H1 (cell line): Measurements from ENCODE around the gene RNF144A. TPM values are rescaled to one million over a fixed set of nuclear protein-coding genes. Genes with fewer than 3 reads are reported as not detected.

ENCODE experiments used
- CTCF ChIA-PET: fragments of 300-600 bp; sonication (Branson Sonifier 250); formaldehyde crosslinking; loops from one replicate; lab custom pipeline; 2021; ENCODE audit not compliant: partially characterized antibody; lab: Charles Lee
- POLR2A ChIA-PET: fragments of 300-600 bp; sonication (Branson Sonifier 250); formaldehyde crosslinking; loops from one replicate; lab custom pipeline; 2021; ENCODE audit warnings: inconsistent platforms; ENCODE audit not compliant: partially characterized antibody; lab: Charles Lee
- DNase-seq, 2 experiments: peaks; one replicate each; pipeline versions ENCODE4 v3.0.0 to v3.0.0-alpha.2; 2010 to 2022; ENCODE audit warnings: low spot score in 2 of 2, low read depth in 1 of 2, mixed read lengths in 1 of 2
- FAIRE-seq: peaks from 2 replicates; lab custom pipeline; 2011; peaks lifted over from hg19 to GRCh38; lab: Jason Lieb, UNC
- H2AFZ ChIP-seq: 2 replicates; pipeline ENCODE4 v1.8.1; 2012; ENCODE audit warnings: low read length, inconsistent platforms
- H2AK5ac ChIP-seq: 2 replicates; pipeline ENCODE4 v1.6.1; 2013; ENCODE audit warnings: low read depth, low read length
- H2BK120ac ChIP-seq: replicated peaks from 2 replicates; pipeline ENCODE3; 2013; ENCODE audit warnings: low read depth, low read length, inconsistent platforms
- H2BK12ac ChIP-seq: 2 replicates; pipeline ENCODE4 v1.6.1; 2013; ENCODE audit warnings: low read depth, low read length
- H2BK15ac ChIP-seq: 2 replicates; pipeline ENCODE4 v1.6.1; 2013; ENCODE audit warnings: low read length
- H2BK20ac ChIP-seq: 2 replicates; pipeline ENCODE4 v1.6.1; 2013; ENCODE audit warnings: low read length
- H2BK5ac ChIP-seq: 2 replicates; pipeline ENCODE4 v1.6.1; 2013; ENCODE audit warnings: low read depth, low read length
- H3K14ac ChIP-seq: 2 replicates; pipeline ENCODE4 v1.6.1; 2013; ENCODE audit warnings: inconsistent platforms; ENCODE audit not compliant: insufficient read length
- H3K18ac ChIP-seq: 2 replicates; pipeline ENCODE4 v1.6.1; 2013; ENCODE audit warnings: low read length; ENCODE audit errors: extremely low read depth
- H3K23ac ChIP-seq: 2 replicates; pipeline ENCODE4 v1.6.1; 2013; ENCODE audit warnings: inconsistent platforms; ENCODE audit not compliant: insufficient read length
- H3K23me2 ChIP-seq: 2 replicates; pipeline ENCODE4 v1.6.1; 2013; ENCODE audit warnings: low read depth, low read length
- H3K27ac ChIP-seq: 2 replicates; pipeline ENCODE4 v1.6.1; 2011; ENCODE audit warnings: low read depth, low read length, inconsistent platforms
- H3K27me3 ChIP-seq, 4 experiments: replicated peaks in 1 of 4; 1 replicate in 1 of 4; 2 replicates in 3 of 4; pipeline versions ENCODE4 v1.6.1 to v1.8.1; 2011 to 2013; ENCODE audit warnings: low read length in 3 of 4, mild to moderate bottlenecking in 3 of 4, inconsistent platforms in 2 of 4, mixed read lengths in 2 of 4, moderate library complexity in 1 of 4; ENCODE audit not compliant: control insufficient read depth in 3 of 4, insufficient read depth in 3 of 4; ENCODE audit errors: extremely low read depth in 1 of 4
- H3K36me3 ChIP-seq, 4 experiments: 2 replicates each; pipeline versions ENCODE4 v1.6.1 to v1.8.1; 2011 to 2013; ENCODE audit warnings: mild to moderate bottlenecking in 4 of 4, low read length in 3 of 4, moderate library complexity in 2 of 4, control low read depth in 1 of 4, inconsistent platforms in 1 of 4; ENCODE audit not compliant: insufficient read depth in 4 of 4, control insufficient read depth in 2 of 4
- H3K4ac ChIP-seq: replicated peaks from 2 replicates; pipeline ENCODE3; 2013; ENCODE audit warnings: low read length, low read depth, mixed read lengths, inconsistent platforms; ENCODE audit not compliant: insufficient read length
- H3K4me1 ChIP-seq, 4 experiments: replicated peaks in 1 of 4; 1 replicate in 1 of 4; 2 replicates in 3 of 4; pipeline versions ENCODE4 v1.6.1 to v1.8.1; 2011 to 2013; ENCODE audit warnings: low read length in 3 of 4, inconsistent platforms in 2 of 4, mixed read lengths in 1 of 4; ENCODE audit not compliant: insufficient read depth in 4 of 4, control insufficient read depth in 3 of 4
- H3K4me2 ChIP-seq, 2 experiments: 2 replicates each; pipeline versions ENCODE4 v1.6.1 to v1.8.1; 2011 to 2013; ENCODE audit warnings: low read depth in 2 of 2, low read length in 2 of 2, control low read depth in 1 of 2, inconsistent platforms in 1 of 2, mild to moderate bottlenecking in 1 of 2; ENCODE audit not compliant: insufficient read depth in 1 of 2
- H3K4me3 ChIP-seq, 4 experiments: fragments of 200-600, 300-600 bp in 1 of 4; sonication (generic), shearing (Covaris generic), sonication (Bioruptor Twin) in 1 of 4; 2 replicates each; pipeline versions ENCODE4 v1.5.1 to v1.8.1; 2011 to 2016; ENCODE audit warnings: low read length in 4 of 4, low read depth in 3 of 4, control low read depth in 2 of 4, inconsistent platforms in 2 of 4, mild to moderate bottlenecking in 2 of 4, mixed read lengths in 1 of 4, moderate library complexity in 1 of 4; ENCODE audit not compliant: insufficient read depth in 2 of 4; ENCODE audit errors: extremely low read depth in 1 of 4
- H3K56ac ChIP-seq: replicated peaks from 2 replicates; pipeline ENCODE3; 2013; ENCODE audit warnings: low read depth, mild to moderate bottlenecking, mixed read lengths, low read length, inconsistent platforms; ENCODE audit not compliant: insufficient read length
- H3K79me1 ChIP-seq: 2 replicates; pipeline ENCODE4 v1.6.1; 2013; ENCODE audit warnings: low read depth, low read length, control low read depth
- H3K79me2 ChIP-seq, 2 experiments: 2 replicates each; pipeline versions ENCODE4 v1.6.1 to v1.8.1; 2012 to 2013; ENCODE audit warnings: low read length in 2 of 2, mild to moderate bottlenecking in 2 of 2, inconsistent platforms in 1 of 2; ENCODE audit not compliant: insufficient read depth in 2 of 2, control insufficient read depth in 1 of 2
- H3K9ac ChIP-seq, 4 experiments: replicated peaks in 1 of 4; 1 replicate in 1 of 4; 2 replicates in 3 of 4; pipeline versions ENCODE4 v1.6.1 to v1.8.1; 2011 to 2013; ENCODE audit warnings: low read depth in 3 of 4, low read length in 3 of 4, control low read depth in 2 of 4, mild to moderate bottlenecking in 2 of 4, moderate library complexity in 2 of 4, inconsistent platforms in 1 of 4; ENCODE audit errors: extremely low read depth in 1 of 4
- H3K9me3 ChIP-seq, 2 experiments: 2 replicates each; pipeline versions ENCODE4 v1.6.1 to v1.8.1; 2012 to 2013; ENCODE audit warnings: mild to moderate bottlenecking in 2 of 2, moderate library complexity in 2 of 2, control low read depth in 1 of 2, inconsistent platforms in 1 of 2, low read depth in 1 of 2, low read length in 1 of 2, mixed read lengths in 1 of 2; ENCODE audit not compliant: insufficient read depth in 2 of 2
- H4K20me1 ChIP-seq, 2 experiments: replicated peaks in 1 of 2; 2 replicates each; pipeline versions ENCODE3 to v1.8.1; 2011 to 2013; ENCODE audit warnings: inconsistent platforms in 2 of 2, low read length in 2 of 2, mild to moderate bottlenecking in 1 of 2; ENCODE audit not compliant: insufficient read depth in 2 of 2, control insufficient read depth in 1 of 2
- H4K5ac ChIP-seq: 2 replicates; pipeline ENCODE4 v1.6.1; 2013; ENCODE audit warnings: low read length, low read depth, mixed read lengths, inconsistent platforms; ENCODE audit not compliant: insufficient read length
- H4K8ac ChIP-seq: 2 replicates; pipeline ENCODE4 v1.8.0; 2013; ENCODE audit warnings: mild to moderate bottlenecking, moderate library complexity, low read length, inconsistent platforms; ENCODE audit not compliant: insufficient read depth; ENCODE audit errors: extremely low read depth
- H4K91ac ChIP-seq: replicated peaks from 2 replicates; pipeline ENCODE3; 2013; ENCODE audit warnings: low read length, mixed read lengths, inconsistent platforms; ENCODE audit not compliant: insufficient read length
- KDM4A ChIP-seq: IDR thresholded peaks from one replicate; pipeline ENCODE4 v1.7.1; 2012; ENCODE audit warnings: low read depth, mild to moderate bottlenecking, moderate library complexity, low read length, inconsistent platforms; ENCODE audit not compliant: severe bottlenecking
- MAX ChIP-seq: IDR thresholded peaks from 2 replicates; pipeline ENCODE4 v1.6.1; 2012; ENCODE audit warnings: inconsistent platforms
- RBBP5 ChIP-seq: IDR thresholded peaks from 2 replicates; pipeline ENCODE4 v1.7.1; 2012; ENCODE audit warnings: low read depth, mild to moderate bottlenecking, inconsistent platforms, low read length, moderate library complexity, borderline replicate concordance
- SAP30 ChIP-seq: fragments of 300-600 bp; sonication (generic); IDR thresholded peaks from 2 replicates; pipeline ENCODE4 v1.7.1; 2012; ENCODE audit warnings: low read length, moderate library complexity, mild to moderate bottlenecking, inconsistent platforms; ENCODE audit not compliant: insufficient read depth, insufficient replicate concordance
- SRF ChIP-seq: IDR thresholded peaks from 2 replicates; pipeline ENCODE4 v1.6.1; 2011; ENCODE audit warnings: mild to moderate bottlenecking, low read depth, low read length, moderate library complexity
- TBP ChIP-seq: IDR thresholded peaks from 2 replicates; pipeline ENCODE4 v1.6.1; 2011; ENCODE audit warnings: low read depth, low read length, improper control_type of control experiment
- WGBS, 2 experiments: shearing (Covaris generic) in 1 of 2; methylation state at CpG; one replicate each; pipeline versions ENCODE4 v1.1.6 to v1.1.7; 2013 to 2015; ENCODE audit warnings: low lambda C conversion rate in 2 of 2, mixed read lengths in 2 of 2, inconsistent platforms in 1 of 2, low coverage in 1 of 2, missing lambda C conversion rate in 1 of 2; ENCODE audit not compliant: insufficient replicate concordance in 2 of 2, insufficient coverage in 1 of 2, insufficient read length in 1 of 2; ENCODE audit errors: extremely low coverage in 1 of 2, missing lambda C conversion rate in 1 of 2; 5-methylcytosine and 5-hydroxymethylcytosine counted together
- polyA plus RNA-seq, 7 experiments: library from polyadenylated mRNA; depleted of rRNA in 3 of 7; stranded (reverse) in 5 of 7; unstranded in 2 of 7; fragments of >200 nt in 5 of 7; fragments of 200-250 nt in 2 of 7; gene quantifications; 1 replicate in 5 of 7; 2 replicates in 1 of 7; 4 replicates in 1 of 7; pipeline versions ENCODE4 v1.2.1 to v1.2.3, GENCODE V29; 2011 to 2013; ENCODE audit warnings: missing spikeins in 2 of 7, mixed read lengths in 2 of 7
- total RNA-seq: library from RNA; stranded (reverse); fragmentation: NEBNext Ultra II Directional; extraction: Animal tissue kit (Norgen Biotek cat#: 25700); gene quantifications from 2 replicates; pipeline ENCODE4 v1.2.1, GENCODE V29; 2021

Gene RNF144A
- total and polyA plus RNA-seq, 2 of the 8 experiments (the other 6 are each of a cell fraction or from before 2014, with no cell fraction given), result 14.0 to 15.0 TPM

- H4K20me1 ChIP-seq, result peaks cover 3 to 4% of the 10 kb centered on the region in 2 experiments
- H4K8ac ChIP-seq, result no peak overlapping the region
- no peak overlapping the region for H3K14ac ChIP-seq
- no peak for TF ChIP-seq SRF
- no peak for TF ChIP-seq MAX
- TF ChIP-seq KDM4A, result no peak
- no peak for TF ChIP-seq TBP
- TF ChIP-seq RBBP5, result no peak
- no peak for TF ChIP-seq SAP30
- POLR2A ChIA-PET, result no interaction called here
- no peak overlapping the region for H2AK5ac ChIP-seq
- DNase-seq, result no peak
- no peak overlapping the region for H3K4ac ChIP-seq
- no peaks in the 10 kb centered on the region; a peak in 1 of 8 replicates for H3K36me3 ChIP-seq
- H3K79me1 ChIP-seq, result peaks cover 4% of the 10 kb centered on the region; the same call in 1 of the 2 replicates
- no peak overlapping the region for H3K9ac ChIP-seq
- H4K5ac ChIP-seq, result no peak overlapping the region
- no peak overlapping the region for H2AFZ ChIP-seq
- no peak overlapping the region for H3K4me3 ChIP-seq
- H2BK120ac ChIP-seq, result no peak overlapping the region
- no peak overlapping the region for H3K18ac ChIP-seq
- peaks cover 0 to 18% of the 10 kb centered on the region in 2 experiments; a peak in 2 of 4 replicates for H3K79me2 ChIP-seq
- H2BK15ac ChIP-seq, result no peak overlapping the region
- WGBS, 2 experiments, result 85% methylated on average over 7 of the region's 7 CpGs; no CpG with 5 or more reads in 1 of the 2 experiments
- H3K23ac ChIP-seq, result no peak overlapping the region
- H3K27ac ChIP-seq, result no peak overlapping the region
- H2BK12ac ChIP-seq, result no peak overlapping the region
- H4K91ac ChIP-seq, result no peak overlapping the region
- FAIRE-seq, result no peak
- H3K23me2 ChIP-seq, result no peaks in the 10 kb centered on the region
- CTCF ChIA-PET, result interaction anchor here (0.6 to 1.6 kb wide), 5 partner anchors 10 to 82 kb away, joined by 3 to 9 read pairs (median 5); no protein-coding TSS in a partner anchor
- no peaks in the 10 kb centered on the region for H3K9me3 ChIP-seq
- H2BK20ac ChIP-seq, result no peak overlapping the region
- no peak overlapping the region for H3K4me2 ChIP-seq
- no peak overlapping the region for H3K56ac ChIP-seq
- no peak overlapping the region for H2BK5ac ChIP-seq
- peaks cover 0 to 14% (median 5%) of the 10 kb centered on the region in 4 experiments; a peak in 5 of 7 replicates for H3K4me1 ChIP-seq
- no peaks in the 10 kb centered on the region for H3K27me3 ChIP-seq
Observed at GRCh38 chr2:6932828-6933227, 15.6 kb downstream of the RNF144A start.
